Spinal cord (tissue), 10 donors: ENCODE data around the gene CX3CL1. TPM values are rescaled to one million over a fixed set of nuclear protein-coding genes. Genes with fewer than 3 reads are reported as not detected.
"Not testable (repeated sequence)": the region's sequence is repeated elsewhere in the genome, so short reads cannot be mapped to it uniquely, and the experiment has no call there.

Source experiments
- DNase-seq, 6 donors: peaks; one replicate each; pipeline versions ENCODE4 v3.0.0 to v3.0.0-alpha.2; 2013 to 2015; ENCODE audit warnings: low spot score in 6 of 6, low read depth in 4 of 6
- H3K27ac ChIP-seq: one replicate; pipeline ENCODE4 v1.5.1; 2013; ENCODE audit warnings: low read depth, low read length, control low read depth
- H3K27me3 ChIP-seq: one replicate; pipeline ENCODE4 v1.6.1; 2013; ENCODE audit warnings: low read length; ENCODE audit not compliant: control insufficient read depth, insufficient read depth
- H3K36me3 ChIP-seq: one replicate; pipeline ENCODE4 v1.6.1; 2013; ENCODE audit warnings: low read length; ENCODE audit not compliant: control insufficient read depth, insufficient read depth
- H3K4me1 ChIP-seq: one replicate; pipeline ENCODE4 v1.6.1; 2013; ENCODE audit warnings: low read length; ENCODE audit not compliant: control insufficient read depth, insufficient read depth
- H3K4me3 ChIP-seq: one replicate; pipeline ENCODE4 v1.5.1; 2013; ENCODE audit warnings: low read depth, low read length, control low read depth
- H3K9me3 ChIP-seq: one replicate; pipeline ENCODE4 v1.6.1; 2013; ENCODE audit warnings: low read length; ENCODE audit not compliant: control insufficient read depth, insufficient read depth
- WGBS: methylation state at CpG from one replicate; pipeline ENCODE4 v1.1.5; 2013; ENCODE audit warnings: missing lambda C conversion rate; ENCODE audit not compliant: insufficient coverage; 5-methylcytosine and 5-hydroxymethylcytosine counted together
- polyA plus RNA-seq, 2 donors: library from polyadenylated mRNA; unstranded; fragments of 120-200 nt; gene quantifications; one replicate each; pipeline ENCODE4 v1.2.1, GENCODE V29; 2013; ENCODE audit not compliant: insufficient read length in 2 of 2
- total RNA-seq, 2 donors: library from RNA; depleted of rRNA in 1 of 2; stranded (reverse); fragments of 120-200 nt in 1 of 2; fragments of >200 nt in 1 of 2; gene quantifications; one replicate each; pipeline versions ENCODE4 v1.2.3 to v1.2.4, GENCODE V29; 2013 to 2014
- donor health status: healthy.

Gene CX3CL1
- total and polyA plus RNA-seq, 4 donors, result 15.5 to 49.5 (median 33.7) TPM

DNA sequence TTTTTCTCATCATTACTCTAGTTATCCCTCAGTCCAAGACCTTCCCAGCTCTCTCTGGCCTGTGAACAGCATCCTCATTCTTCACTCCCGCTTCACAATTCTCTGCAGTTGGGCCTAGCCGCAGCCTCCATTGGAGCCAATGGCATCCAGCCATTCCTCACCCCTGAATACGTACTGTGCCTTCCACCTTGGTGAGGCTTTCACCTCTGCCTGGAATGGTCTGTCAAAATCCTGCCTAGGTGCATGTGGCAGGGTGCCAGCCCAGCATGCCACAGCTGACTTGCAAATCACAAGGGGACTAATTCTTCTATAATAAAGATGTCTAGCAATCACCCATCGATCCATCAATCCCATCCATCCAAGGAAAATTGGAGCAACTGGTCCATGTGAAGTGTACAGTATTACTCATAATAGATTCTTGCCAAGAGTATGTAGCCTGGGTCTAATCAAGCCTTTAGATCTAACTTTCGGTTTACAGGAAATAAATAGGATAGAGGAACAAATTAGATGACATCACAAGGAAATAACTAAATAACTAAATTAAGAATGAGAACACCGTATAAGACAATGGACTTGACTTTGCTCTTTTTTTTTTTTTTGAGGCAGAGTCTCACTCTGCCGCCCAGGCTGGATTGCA, 5.1 kb upstream of the CX3CL1 start:
- Histone ChIP-seq H3K4me1 (peaks cover 15% of the 10 kb centered on the region), H3K36me3 (no peaks in the 10 kb centered on the region), H3K4me3 (no peak overlapping the region), H3K9me3 (no peaks in the 10 kb centered on the region), H3K27ac (no peak overlapping the region), H3K27me3 (no peaks in the 10 kb centered on the region)
- DNase-seq, result no peak
- WGBS, result 86% methylated on average over 4 of the region's 7 CpGs

GRCh38 chr16:57371494-57372371, 557 bp upstream of the CX3CL1 start:
- Histone ChIP-seq H3K36me3 (no peaks in the 10 kb centered on the region), H3K27ac (peak overlapping the region; percentile 89), H3K4me1 (peaks cover 37% of the 10 kb centered on the region), H3K27me3 (no peaks in the 10 kb centered on the region), H3K4me3 (peak overlapping the region; percentile 68), H3K9me3 (no peaks in the 10 kb centered on the region)
- 50% methylated on average over 12 of the region's 15 CpGs for WGBS
- no peak for DNase-seq

- peak overlapping the region; percentile 89 for H3K27ac ChIP-seq
Measured at GRCh38 chr16:57373117-57373947, 1.0 kb downstream of the CX3CL1 start.

GRCh38 chr16:57374067-57374534, 1.8 kb downstream of the CX3CL1 start:
- H3K9me3 ChIP-seq, result no peaks in the 10 kb centered on the region
- H3K27ac ChIP-seq, result peak overlapping the region; percentile 25
- H3K4me3 ChIP-seq, result peak overlapping the region; percentile 68
- 75% methylated on average over 3 of the region's 9 CpGs for WGBS
- peaks cover 40% of the 10 kb centered on the region for H3K4me1 ChIP-seq
- no peaks in the 10 kb centered on the region for H3K27me3 ChIP-seq
- H3K36me3 ChIP-seq, result peaks cover under 1% of the 10 kb centered on the region
- peak in 1 of 6 donors; percentile 62 for DNase-seq

More at GRCh38 chr16:57373117-57373947, 1.0 kb downstream of the CX3CL1 start:
- H3K36me3 ChIP-seq, result no peaks in the 10 kb centered on the region
- peak in 1 of 6 donors; percentile 21 for DNase-seq
- no peaks in the 10 kb centered on the region for H3K9me3 ChIP-seq
- 45% methylated on average over 2 of the region's 9 CpGs for WGBS
- H3K4me3 ChIP-seq, result peak overlapping the region; percentile 68
- no peaks in the 10 kb centered on the region for H3K27me3 ChIP-seq
- peaks cover 40% of the 10 kb centered on the region for H3K4me1 ChIP-seq

- H3K36me3 ChIP-seq, H3K4me3 ChIP-seq, H3K9me3 ChIP-seq, H3K27ac ChIP-seq, H3K27me3 ChIP-seq, DNase-seq: not testable (repeated sequence)
- peaks cover 40% of the 10 kb centered on the region for H3K4me1 ChIP-seq
- WGBS, result 93% methylated on average over 4 of the region's 8 CpGs
Measured at GRCh38 chr16:57374925-57375465, 2.7 kb downstream of the CX3CL1 start.

DNA sequence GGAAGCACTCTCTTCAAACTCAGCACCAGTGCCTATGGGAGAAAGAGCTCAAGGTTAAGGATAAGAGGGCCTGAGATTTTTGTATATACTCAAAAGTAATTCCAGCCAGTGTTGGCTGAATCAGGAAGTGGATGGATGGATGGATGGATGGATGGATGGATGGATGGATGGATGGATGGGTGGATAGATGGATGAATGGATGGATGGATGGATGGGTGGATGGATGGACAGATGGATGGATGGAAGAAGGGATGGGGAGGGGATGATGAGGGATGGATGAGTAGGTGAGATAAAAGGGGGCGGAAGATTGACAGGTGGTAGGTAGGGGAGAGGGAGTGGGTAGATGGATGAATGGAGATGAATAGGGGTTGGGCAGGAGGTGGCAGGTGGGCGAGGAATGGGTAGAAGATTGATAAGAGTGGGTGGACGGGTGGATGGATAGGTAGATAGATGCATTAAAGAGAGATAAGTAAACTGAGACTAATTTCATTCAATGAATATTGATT, 4.1 kb downstream of the CX3CL1 start:
- 94% methylated on average over 2 of the region's 3 CpGs for WGBS
- no peak for DNase-seq
- Histone ChIP-seq H3K27ac (no peak overlapping the region), H3K4me3 (no peak overlapping the region), H3K9me3 (no peaks in the 10 kb centered on the region), H3K36me3 (peaks cover 17% of the 10 kb centered on the region), H3K27me3 (no peaks in the 10 kb centered on the region), H3K4me1 (peaks cover 46% of the 10 kb centered on the region)

- H3K27ac ChIP-seq, result no peak overlapping the region
- no peak for DNase-seq
- H3K27me3 ChIP-seq, result no peaks in the 10 kb centered on the region
- 72% methylated on average over 2 of the region's 5 CpGs for WGBS
- H3K4me1 ChIP-seq, result peaks cover 37% of the 10 kb centered on the region
- H3K9me3 ChIP-seq, result no peaks in the 10 kb centered on the region
- H3K36me3 ChIP-seq, result peaks cover 23% of the 10 kb centered on the region
- H3K4me3 ChIP-seq, result no peak overlapping the region
Measured at GRCh38 chr16:57377080-57377841, 5.0 kb downstream of the CX3CL1 start.

DNA sequence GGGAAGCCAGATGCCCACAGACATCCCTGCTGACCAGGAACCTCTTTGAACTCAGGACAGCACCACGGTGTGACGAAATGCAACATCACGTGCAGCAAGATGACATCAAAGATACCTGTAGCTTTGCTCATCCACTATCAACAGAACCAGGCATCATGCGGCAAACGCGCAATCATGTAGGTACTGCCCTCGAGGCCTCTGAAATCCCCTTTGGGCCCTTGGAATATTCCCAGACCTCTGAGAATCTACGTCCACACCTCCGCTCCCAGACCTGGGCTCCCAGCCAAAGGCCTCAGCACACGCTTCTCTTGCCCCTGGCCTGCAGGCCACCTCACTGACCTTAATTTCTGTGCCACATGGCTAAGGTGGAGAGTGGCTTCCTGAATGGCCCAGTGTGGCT, 7.3 kb downstream of the CX3CL1 start:
- no peaks in the 10 kb centered on the region for H3K27me3 ChIP-seq
- H3K27ac ChIP-seq, result no peak overlapping the region
- H3K4me3 ChIP-seq, result no peak overlapping the region
- peaks cover 40% of the 10 kb centered on the region for H3K36me3 ChIP-seq
- WGBS, result 93% methylated on average over 7 of the region's 10 CpGs
- H3K4me1 ChIP-seq, result peaks cover 18% of the 10 kb centered on the region
- no peak for DNase-seq
- no peaks in the 10 kb centered on the region for H3K9me3 ChIP-seq
